Measurements from ENCODE around the gene GMPR2. TPM values are rescaled to one million over a fixed set of nuclear protein-coding genes. Genes with fewer than 3 reads are reported as not detected.

GMPR2 gene
- total RNA-seq, 3 donors from 2014 or later = 59.3 to 74.6 (median 66.1) TPM

GRCh38 chr14:24258119-24258518, 25.4 kb downstream of the GMPR2 start:
- no peak for DNase-seq (ENCODE audit: low spot score in 2 of 2)
- Histone ChIP-seq H3K9me3 (no peaks in the 10 kb centered on the region), H3K36me3 (no peaks in the 10 kb centered on the region), H3K4me3 (no peak overlapping the region), H3K4me1 (no peaks in the 10 kb centered on the region), H3K27me3 (no peaks in the 10 kb centered on the region), H3K27ac (no peak overlapping the region)
- intact Hi-C loops (cut with DNase I; ENCODE audit: low total_unique reads) = no loop called here
- TF ChIP-seq POLR2AphosphoS5 (IDR thresholded peaks at IDR 0.05) = no peak

DNA sequence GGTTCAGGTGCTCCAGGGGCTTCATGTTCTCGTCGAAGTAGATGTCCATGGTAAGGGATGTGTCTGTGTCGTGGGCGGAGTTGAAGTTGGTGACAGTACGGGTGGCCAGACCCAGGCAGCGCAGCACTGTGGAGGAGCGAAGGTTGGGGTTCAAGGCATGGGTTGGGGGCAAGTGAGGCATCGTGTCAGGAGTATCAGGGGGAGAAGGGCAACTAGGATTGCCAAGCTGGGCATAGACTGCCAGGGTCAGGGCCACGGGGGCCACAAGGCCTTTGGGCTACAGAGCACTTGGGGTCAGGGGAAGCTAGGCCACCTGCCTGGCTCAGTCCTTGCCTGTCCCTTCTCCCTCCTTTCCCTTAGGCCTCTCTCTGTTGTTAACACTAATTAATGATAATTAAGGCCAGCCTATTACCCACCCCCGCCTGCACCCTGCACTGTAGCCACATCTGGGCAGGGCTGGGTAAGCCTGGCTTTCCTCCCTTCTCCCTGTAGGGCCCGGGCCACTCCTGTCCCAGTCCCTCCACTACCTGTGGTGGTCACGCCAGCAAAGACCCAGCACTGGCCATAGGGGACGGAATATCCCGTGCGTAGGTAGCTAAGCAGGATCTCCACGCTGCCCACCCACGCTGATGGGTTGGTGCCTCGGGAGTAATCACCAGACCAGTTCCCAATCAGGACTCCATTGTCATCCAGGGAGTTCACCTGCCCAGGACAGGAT, 26.0 kb downstream of the GMPR2 start:
- intact Hi-C loops (cut with DNase I; ENCODE audit: low total_unique reads) = no loop called here
- no peak for TF ChIP-seq POLR2A (IDR thresholded peaks at IDR 0.05)
- no peak for TF ChIP-seq POLR2AphosphoS5 (IDR thresholded peaks at IDR 0.05)
- TF ChIP-seq, protein P1, sequence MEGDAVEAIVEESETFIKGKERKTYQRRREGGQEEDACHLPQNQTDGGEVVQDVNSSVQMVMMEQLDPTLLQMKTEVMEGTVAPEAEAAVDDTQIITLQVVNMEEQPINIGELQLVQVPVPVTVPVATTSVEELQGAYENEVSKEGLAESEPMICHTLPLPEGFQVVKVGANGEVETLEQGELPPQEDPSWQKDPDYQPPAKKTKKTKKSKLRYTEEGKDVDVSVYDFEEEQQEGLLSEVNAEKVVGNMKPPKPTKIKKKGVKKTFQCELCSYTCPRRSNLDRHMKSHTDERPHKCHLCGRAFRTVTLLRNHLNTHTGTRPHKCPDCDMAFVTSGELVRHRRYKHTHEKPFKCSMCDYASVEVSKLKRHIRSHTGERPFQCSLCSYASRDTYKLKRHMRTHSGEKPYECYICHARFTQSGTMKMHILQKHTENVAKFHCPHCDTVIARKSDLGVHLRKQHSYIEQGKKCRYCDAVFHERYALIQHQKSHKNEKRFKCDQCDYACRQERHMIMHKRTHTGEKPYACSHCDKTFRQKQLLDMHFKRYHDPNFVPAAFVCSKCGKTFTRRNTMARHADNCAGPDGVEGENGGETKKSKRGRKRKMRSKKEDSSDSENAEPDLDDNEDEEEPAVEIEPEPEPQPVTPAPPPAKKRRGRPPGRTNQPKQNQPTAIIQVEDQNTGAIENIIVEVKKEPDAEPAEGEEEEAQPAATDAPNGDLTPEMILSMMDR (IDR thresholded peaks at IDR 0.05) = no peak
- Histone ChIP-seq H3K4me1 (no peaks in the 10 kb centered on the region), H3K36me3 (no peaks in the 10 kb centered on the region), H3K27me3 (no peaks in the 10 kb centered on the region), H3K9me3 (no peaks in the 10 kb centered on the region), H3K27ac (peak overlapping the region; percentile 82 to 83), H3K4me3 (peak overlapping the region in 1 of 3 donors; percentile 7)
- DNase-seq (ENCODE audit: low spot score in 2 of 2) = no peak

DNA sequence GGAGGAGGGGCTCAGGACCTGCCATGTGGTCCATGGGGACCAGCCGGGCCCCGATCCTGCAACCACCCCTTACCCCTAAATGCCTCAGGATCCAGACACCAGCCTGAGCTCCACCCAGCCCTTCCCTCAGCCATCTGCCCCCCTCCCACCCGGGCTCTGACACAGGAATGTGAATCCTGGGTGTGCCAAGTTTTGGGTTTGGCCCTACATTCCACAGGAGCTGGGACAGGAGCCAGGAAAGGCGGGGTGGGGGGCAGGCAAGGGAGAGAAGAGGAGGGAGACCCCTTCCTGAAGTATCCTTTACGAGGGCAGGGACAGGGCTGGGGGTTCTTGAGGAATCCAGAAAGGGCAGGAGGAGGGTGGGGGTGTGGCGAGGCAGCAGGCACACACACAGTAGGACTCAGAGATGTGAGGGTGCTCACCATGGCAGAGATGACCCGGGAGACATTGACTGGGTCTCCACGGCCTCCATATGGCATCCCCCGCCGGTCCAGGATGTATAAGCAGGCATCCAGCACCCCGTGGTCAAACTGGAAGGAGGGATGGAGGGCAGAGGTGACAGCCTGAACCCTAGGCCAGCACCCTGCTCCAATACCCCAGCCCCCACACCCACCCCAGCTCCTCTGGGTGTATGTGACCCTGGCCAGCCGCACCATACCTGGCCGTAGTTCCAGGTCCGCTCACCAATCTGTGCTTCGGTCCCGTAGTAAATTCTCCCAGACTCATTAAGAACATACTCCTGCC, 26.7 kb downstream of the GMPR2 start:
- H3K9me3 ChIP-seq = no peaks in the 10 kb centered on the region
- H3K36me3 ChIP-seq = no peaks in the 10 kb centered on the region
- H3K4me3 ChIP-seq = peak overlapping the region in 1 of 3 donors; percentile 7
- intact Hi-C loops (cut with DNase I; ENCODE audit: low total_unique reads) = no loop called here
- no peaks in the 10 kb centered on the region for H3K27me3 ChIP-seq
- peak overlapping the region; percentile 82 to 83 for H3K27ac ChIP-seq
- TF ChIP-seq POLR2A (IDR thresholded peaks at IDR 0.05) = no peak
- DNase-seq (ENCODE audit: low spot score in 2 of 2) = peak in 1 of 2 donors; percentile 55
- H3K4me1 ChIP-seq = no peaks in the 10 kb centered on the region

DNA sequence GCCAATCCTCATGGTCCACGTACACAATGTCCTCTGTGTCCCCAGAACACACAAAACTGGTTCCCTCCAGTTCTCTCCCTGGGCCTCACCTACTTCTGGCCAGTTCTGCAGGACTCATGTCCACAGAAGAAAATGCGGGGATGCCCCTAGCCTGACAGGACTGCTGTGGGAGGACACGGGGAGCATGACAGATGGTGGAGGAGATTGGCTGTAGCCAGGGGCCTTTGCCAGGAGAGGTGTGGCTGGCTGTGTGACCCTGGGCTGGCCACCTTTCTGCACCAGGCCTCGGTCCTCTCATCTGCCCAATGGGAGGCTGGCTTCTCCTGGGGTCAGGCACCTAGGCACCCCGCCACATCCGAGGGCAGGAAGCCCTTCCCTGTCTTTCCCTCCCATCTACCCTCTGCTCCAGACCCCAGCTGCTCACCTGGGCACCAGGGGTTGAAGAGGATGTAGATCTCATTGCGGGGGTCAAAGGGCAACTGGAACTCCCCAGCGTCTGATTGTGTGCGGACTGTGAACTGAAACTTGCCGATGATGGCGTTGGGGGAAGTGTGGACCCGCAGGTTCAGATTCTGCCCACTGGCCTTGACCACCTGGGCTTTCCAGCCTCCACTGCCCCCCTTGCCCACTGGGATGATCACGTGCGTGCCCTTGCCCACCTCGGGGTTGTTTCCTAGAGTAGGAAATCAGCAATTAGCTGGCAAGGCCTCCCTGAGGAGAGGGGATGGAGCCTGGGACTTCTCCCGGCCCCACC, 27.5 kb downstream of the GMPR2 start:
- peak overlapping the region; percentile 82 to 83 for H3K27ac ChIP-seq
- H3K4me1 ChIP-seq = no peaks in the 10 kb centered on the region
- intact Hi-C loops (cut with DNase I; ENCODE audit: low total_unique reads) = no loop called here
- peak in 1 of 2 donors; percentile 41 for DNase-seq (ENCODE audit: low spot score in 2 of 2)
- no peaks in the 10 kb centered on the region for H3K9me3 ChIP-seq
- no peaks in the 10 kb centered on the region for H3K27me3 ChIP-seq
- no peaks in the 10 kb centered on the region for H3K36me3 ChIP-seq
- no peak overlapping the region for H3K4me3 ChIP-seq
- no peak for TF ChIP-seq POLR2A (IDR thresholded peaks at IDR 0.05)
- TF ChIP-seq, protein P1 (IDR thresholded peaks at IDR 0.05) = no peak
- peak in 1 of 3 donors; percentile 23 for TF ChIP-seq POLR2AphosphoS5 (IDR thresholded peaks at IDR 0.05)

DNA sequence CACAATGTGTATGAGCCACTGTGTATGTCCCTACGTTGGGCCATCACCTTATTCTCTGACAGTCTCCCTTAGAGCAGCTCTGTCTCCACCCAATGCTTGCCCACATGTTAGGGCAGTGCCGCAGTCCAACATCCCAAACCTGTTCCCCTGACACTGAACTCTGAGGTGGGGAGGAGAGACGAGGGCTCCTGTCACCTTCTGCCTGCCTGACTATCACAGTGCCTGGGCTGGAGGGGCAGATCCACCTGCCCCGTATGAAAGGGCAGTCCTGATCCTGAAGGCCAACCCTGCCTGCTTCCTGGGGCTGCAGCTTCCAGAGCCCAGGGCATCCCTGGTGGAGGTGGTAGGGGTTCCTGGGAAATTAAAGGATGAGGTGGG, 28.0 kb downstream of the GMPR2 start:
- no peaks in the 10 kb centered on the region for H3K27me3 ChIP-seq
- H3K9me3 ChIP-seq = no peaks in the 10 kb centered on the region
- H3K4me3 ChIP-seq = no peak overlapping the region
- intact Hi-C loops (cut with DNase I; ENCODE audit: low total_unique reads) = no loop called here
- no peak for DNase-seq (ENCODE audit: low spot score in 2 of 2)
- no peaks in the 10 kb centered on the region for H3K36me3 ChIP-seq
- peak overlapping the region in 1 of 2 donors; percentile 82 for H3K27ac ChIP-seq
- TF ChIP-seq, protein P1 (IDR thresholded peaks at IDR 0.05) = no peak
- TF ChIP-seq POLR2A (IDR thresholded peaks at IDR 0.05) (no peak), POLR2AphosphoS5 (IDR thresholded peaks at IDR 0.05) (no peak)
- H3K4me1 ChIP-seq = no peaks in the 10 kb centered on the region

Measured in breast epithelium (tissue), 4 donors.